Omental fat pad (tissue), 4 donors: Measurements from ENCODE around the gene TTI1. TPM values are rescaled to one million over a fixed set of nuclear protein-coding genes. Genes with fewer than 3 reads are reported as not detected.
"Not testable (repeated sequence)": the region's sequence is repeated elsewhere in the genome, so short reads cannot be mapped to it uniquely, and the experiment has no call there.

ENCODE experiments used
- ATAC-seq: fragments of 150-250 bp; one replicate; pipeline ENCODE4 v1.9.1; 2016; ENCODE audit warnings: mild to moderate bottlenecking, moderate library complexity; ENCODE audit not compliant: low FRiP score
- DNase-seq: peaks from one replicate; pipeline ENCODE4 v3.0.0-alpha.2; 2019; ENCODE audit warnings: low spot score
- CTCF ChIP-seq, 3 donors: fragments of 450-650 bp; IDR thresholded peaks; one replicate each; pipeline ENCODE4 v1.5.1; 2016 to 2017; ENCODE audit warnings: antibody characterized with exemption in 3 of 3, mild to moderate bottlenecking in 3 of 3, moderate library complexity in 2 of 3
- total RNA-seq, 4 donors: library from RNA; depleted of rRNA; stranded (reverse); fragments of >200 nt; gene quantifications; one replicate each; pipeline ENCODE4 v1.1.0, GENCODE V29; 2016

The TTI1 gene
- total RNA-seq, 4 donors from 2014 or later = 10.6 to 29.3 (median 15.0) TPM

- ATAC-seq = no peak
- DNase-seq = no peak
- no peak for TF ChIP-seq CTCF (IDR thresholded peaks at IDR 0.05)
Measured at GRCh38 chr20:38013887-38014286, 19.4 kb downstream of the TTI1 start.

GRCh38 chr20:38012332-38012731 lies 20.9 kb downstream of the TTI1 start:
- ATAC-seq (no peak), DNase-seq (no peak)
- TF ChIP-seq CTCF (IDR thresholded peaks at IDR 0.05) = no peak

GRCh38 chr20:38011696-38012095 lies 21.6 kb downstream of the TTI1 start:
- TF ChIP-seq CTCF (IDR thresholded peaks at IDR 0.05) = no peak
- ATAC-seq (no peak), DNase-seq (no peak)

- not testable (repeated sequence) for ATAC-seq, DNase-seq
Measured at GRCh38 chr20:38009416-38009815, 23.8 kb downstream of the TTI1 start.

GRCh38 chr20:38008233-38008944 lies 24.9 kb downstream of the TTI1 start:
- TF ChIP-seq CTCF (IDR thresholded peaks at IDR 0.05) = no peak
- ATAC-seq = no peak
- no peak for DNase-seq

- no peak for ATAC-seq
- no peak for DNase-seq
- TF ChIP-seq CTCF (IDR thresholded peaks at IDR 0.05) = no peak
Measured at GRCh38 chr20:38007526-38007925, 25.7 kb downstream of the TTI1 start.

GRCh38 chr20:38005903-38006302 lies 27.4 kb downstream of the TTI1 start:
- DNase-seq (no peak), ATAC-seq (no peak)
- TF ChIP-seq CTCF (IDR thresholded peaks at IDR 0.05) = no peak
